ENCODE data around the gene C10orf143.
"Not testable (repeated sequence)": the region's sequence is repeated elsewhere in the genome, so short reads cannot be mapped to it uniquely, and the experiment has no call there.

DNA sequence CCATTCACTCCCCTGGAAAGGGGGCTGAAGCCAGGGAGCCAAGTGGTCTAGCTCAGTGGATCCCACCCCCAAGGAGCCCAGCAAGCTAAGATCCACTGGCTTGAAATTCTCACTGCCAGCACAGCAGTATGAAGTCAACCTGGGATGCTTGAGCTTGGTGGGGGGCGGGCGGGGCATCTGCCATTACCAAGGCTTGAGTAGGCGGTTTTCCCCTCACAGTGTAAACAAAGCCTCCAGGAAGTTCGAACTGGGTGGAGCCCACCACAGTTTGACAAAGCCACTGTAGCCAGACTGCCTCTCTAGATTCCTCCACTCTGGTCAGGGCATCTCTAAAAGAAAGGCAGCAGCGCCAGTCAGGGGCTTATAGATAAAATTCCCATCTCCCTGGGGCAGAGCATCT lies 20.1 kb downstream of the C10orf143 start:
- TF ChIP-seq, protein P1, sequence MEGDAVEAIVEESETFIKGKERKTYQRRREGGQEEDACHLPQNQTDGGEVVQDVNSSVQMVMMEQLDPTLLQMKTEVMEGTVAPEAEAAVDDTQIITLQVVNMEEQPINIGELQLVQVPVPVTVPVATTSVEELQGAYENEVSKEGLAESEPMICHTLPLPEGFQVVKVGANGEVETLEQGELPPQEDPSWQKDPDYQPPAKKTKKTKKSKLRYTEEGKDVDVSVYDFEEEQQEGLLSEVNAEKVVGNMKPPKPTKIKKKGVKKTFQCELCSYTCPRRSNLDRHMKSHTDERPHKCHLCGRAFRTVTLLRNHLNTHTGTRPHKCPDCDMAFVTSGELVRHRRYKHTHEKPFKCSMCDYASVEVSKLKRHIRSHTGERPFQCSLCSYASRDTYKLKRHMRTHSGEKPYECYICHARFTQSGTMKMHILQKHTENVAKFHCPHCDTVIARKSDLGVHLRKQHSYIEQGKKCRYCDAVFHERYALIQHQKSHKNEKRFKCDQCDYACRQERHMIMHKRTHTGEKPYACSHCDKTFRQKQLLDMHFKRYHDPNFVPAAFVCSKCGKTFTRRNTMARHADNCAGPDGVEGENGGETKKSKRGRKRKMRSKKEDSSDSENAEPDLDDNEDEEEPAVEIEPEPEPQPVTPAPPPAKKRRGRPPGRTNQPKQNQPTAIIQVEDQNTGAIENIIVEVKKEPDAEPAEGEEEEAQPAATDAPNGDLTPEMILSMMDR (IDR thresholded peaks at IDR 0.05), result not testable (repeated sequence)
- TF ChIP-seq POLR2A (IDR thresholded peaks at IDR 0.05), result not testable (repeated sequence)

Data from uterus (tissue), 2 donors.